Common myeloid progenitor, CD34-positive (primary cell): ENCODE measurements around the gene CDC42EP1.
A peak's percentile ranks its signal among the peaks of the same experiment; 100 is the strongest.

ENCODE experiments used
- CTCF ChIA-PET: fragments of 350-600 bp; sonication (Branson Sonifier 250); formaldehyde crosslinking; loops from one replicate; lab custom pipeline; 2021; ENCODE audit warnings: antibody characterized with exemption; lab: Charles Lee
- POLR2A ChIA-PET: fragments of 350-600 bp; sonication (Branson Sonifier 250); formaldehyde crosslinking; loops from one replicate; lab custom pipeline; 2021; ENCODE audit warnings: antibody characterized with exemption; lab: Charles Lee
- DNase-seq, 3 donors: peaks; one replicate each; pipeline versions ENCODE4 v3.0.0 to v3.0.0-alpha.2; 2013
- H3K27ac ChIP-seq, 2 experiments: 1 replicate in 1 of 2; 2 replicates in 1 of 2; pipeline ENCODE4 v1.7.0; 2013; ENCODE audit warnings: inconsistent platforms in 2 of 2, low read length in 2 of 2, mild to moderate bottlenecking in 2 of 2, low read depth in 1 of 2, moderate library complexity in 1 of 2; ENCODE audit not compliant: severe bottlenecking in 2 of 2, insufficient read depth in 1 of 2, poor library complexity in 1 of 2
- H3K27me3 ChIP-seq, 5 experiments: replicated peaks in 2 of 5; 1 replicate in 3 of 5; 2 replicates in 2 of 5; pipeline versions ENCODE4 v1.6.1 to v1.7.0; 2013; ENCODE audit warnings: low read length in 4 of 5, mild to moderate bottlenecking in 2 of 5, moderate library complexity in 2 of 5, inconsistent platforms in 1 of 5; ENCODE audit not compliant: insufficient read depth in 5 of 5, control insufficient read depth in 4 of 5
- H3K36me3 ChIP-seq, 4 experiments: 1 replicate in 2 of 4; 2 replicates in 2 of 4; pipeline versions ENCODE4 v1.6.1 to v1.7.0; 2013; ENCODE audit warnings: low read length in 3 of 4, control low read depth in 1 of 4, mild to moderate bottlenecking in 1 of 4; ENCODE audit not compliant: control insufficient read depth in 4 of 4, insufficient read depth in 4 of 4
- H3K4me1 ChIP-seq, 4 experiments: 1 replicate in 3 of 4; 2 replicates in 1 of 4; pipeline versions ENCODE4 v1.6.1 to v1.7.1; 2013; ENCODE audit warnings: low read length in 3 of 4, mild to moderate bottlenecking in 3 of 4, control low read depth in 1 of 4, inconsistent platforms in 1 of 4, moderate library complexity in 1 of 4; ENCODE audit not compliant: control insufficient read depth in 4 of 4, insufficient read depth in 4 of 4; ENCODE audit errors: control extremely low read depth in 1 of 4
- H3K4me3 ChIP-seq, 7 experiments: 1 replicate in 4 of 7; 2 replicates in 3 of 7; pipeline versions ENCODE4 v1.5.1 to v1.7.0; 2013; ENCODE audit warnings: mild to moderate bottlenecking in 7 of 7, low read length in 6 of 7, moderate library complexity in 6 of 7, inconsistent platforms in 2 of 7, low read depth in 2 of 7, control low read depth in 1 of 7; ENCODE audit not compliant: insufficient read depth in 4 of 7, control insufficient read depth in 1 of 7; ENCODE audit errors: extremely low read depth in 1 of 7
- H3K9me3 ChIP-seq, 5 experiments: 1 replicate in 4 of 5; 2 replicates in 1 of 5; pipeline versions ENCODE4 v1.6.1 to v1.7.1; 2013; ENCODE audit warnings: low read length in 4 of 5, mild to moderate bottlenecking in 2 of 5, inconsistent platforms in 1 of 5, low read depth in 1 of 5, moderate library complexity in 1 of 5; ENCODE audit not compliant: control insufficient read depth in 4 of 5, insufficient read depth in 2 of 5; ENCODE audit errors: control extremely low read depth in 1 of 5
- WGBS: methylation state at CpG from one replicate; pipeline ENCODE4 v1.1.5; 2013; ENCODE audit not compliant: insufficient coverage; 5-methylcytosine and 5-hydroxymethylcytosine counted together

CDC42EP1 gene

GRCh38 chr22:37575490-37576003 is 15.3 kb downstream of the CDC42EP1 start:
- Histone ChIP-seq H3K4me1 (peaks cover 2 to 20% (median 17%) of the 10 kb centered on the region in 4 experiments), H3K9me3 (no peaks in the 10 kb centered on the region), H3K27ac (no peak overlapping the region), H3K27me3 (no peaks in the 10 kb centered on the region), H3K36me3 (no peaks in the 10 kb centered on the region), H3K4me3 (no peak overlapping the region)
- no peak for DNase-seq
- CTCF ChIA-PET = interaction anchor here (0.9 to 22.0 kb wide), 7 partner anchors 11 to 31 kb away, joined by 3 to 515 read pairs (median 4); no protein-coding TSS in a partner anchor
- WGBS = 98% methylated on average over 9 of the region's 10 CpGs
- POLR2A ChIA-PET = interaction anchor here (1.2 kb wide), 1 partner anchor 26 kb away, joined by 3 read pairs; no protein-coding TSS in a partner anchor

GRCh38 chr22:37578002-37578401 is 17.7 kb downstream of the CDC42EP1 start:
- no peak for DNase-seq
- POLR2A ChIA-PET = no interaction called here
- H3K36me3 ChIP-seq = no peaks in the 10 kb centered on the region

GRCh38 chr22:37581504-37581903 is 21.2 kb downstream of the CDC42EP1 start:
- POLR2A ChIA-PET = no interaction called here

More at GRCh38 chr22:37578002-37578401, 17.7 kb downstream of the CDC42EP1 start:
- CTCF ChIA-PET = interaction anchor here (0.6 to 1.3 kb wide), 2 partner anchors 19 to 34 kb away, joined by 3 read pairs; no protein-coding TSS in a partner anchor
- H3K9me3 ChIP-seq = no peaks in the 10 kb centered on the region
- no peak overlapping the region for H3K27ac ChIP-seq
- H3K4me1 ChIP-seq = peaks cover 5 to 39% (median 30%) of the 10 kb centered on the region in 4 experiments
- peaks cover 0 to 3% (median 0%) of the 10 kb centered on the region in 5 experiments for H3K27me3 ChIP-seq
- 94% methylated on average over 4 of the region's 5 CpGs for WGBS
- no peak overlapping the region for H3K4me3 ChIP-seq

GRCh38 chr22:37582526-37582925 is 22.2 kb downstream of the CDC42EP1 start:
- POLR2A ChIA-PET = no interaction called here

More at GRCh38 chr22:37581504-37581903, 21.2 kb downstream of the CDC42EP1 start:
- Histone ChIP-seq H3K36me3 (no peaks in the 10 kb centered on the region), H3K27ac (no peak overlapping the region), H3K4me1 (peaks cover 5 to 28% (median 24%) of the 10 kb centered on the region in 4 experiments), H3K4me3 (no peak overlapping the region), H3K9me3 (no peaks in the 10 kb centered on the region), H3K27me3 (peaks cover 0 to 5% (median 0%) of the 10 kb centered on the region in 5 experiments)
- DNase-seq = peak in 1 of 3 donors; percentile 36
- 14% methylated on average over 4 of the region's 9 CpGs for WGBS
- CTCF ChIA-PET = interaction anchor here (1.0 to 4.8 kb wide), 6 partner anchors 8 to 25 kb away, joined by 3 to 24 read pairs (median 8); no protein-coding TSS in a partner anchor

GRCh38 chr22:37588546-37589215 is 28.4 kb downstream of the CDC42EP1 start:
- peaks cover 0 to 3% (median 0%) of the 10 kb centered on the region in 5 experiments for H3K27me3 ChIP-seq
- H3K9me3 ChIP-seq = no peaks in the 10 kb centered on the region
- H3K4me3 ChIP-seq = no peak overlapping the region
- H3K36me3 ChIP-seq = no peaks in the 10 kb centered on the region
- ChIA-PET CTCF (interaction anchor here (0.9 to 11.3 kb wide), 7 partner anchors 9 to 45 kb away, joined by 3 to 157 read pairs (median 8); partner anchors contain the start of gene LGALS2), POLR2A (no interaction called here)
- H3K4me1 ChIP-seq = peaks cover 0 to 7% (median 3%) of the 10 kb centered on the region in 4 experiments
- no peak for DNase-seq
- H3K27ac ChIP-seq = no peak overlapping the region
- 95% methylated on average over 8 of the region's 11 CpGs for WGBS

More at GRCh38 chr22:37582526-37582925, 22.2 kb downstream of the CDC42EP1 start:
- Histone ChIP-seq H3K4me1 (peaks cover 5 to 28% (median 24%) of the 10 kb centered on the region in 4 experiments), H3K27ac (no peak overlapping the region), H3K27me3 (peaks cover 0 to 5% (median 0%) of the 10 kb centered on the region in 5 experiments), H3K4me3 (no peak overlapping the region), H3K9me3 (no peaks in the 10 kb centered on the region), H3K36me3 (no peaks in the 10 kb centered on the region)
- no peak for DNase-seq
- CTCF ChIA-PET = interaction anchor here (1.1 to 4.8 kb wide), 5 partner anchors 9 to 24 kb away, joined by 3 to 24 read pairs (median 12); no protein-coding TSS in a partner anchor
- WGBS = 83% methylated on average over 4 of the region's 4 CpGs

GRCh38 chr22:37589636-37590035 is 29.4 kb downstream of the CDC42EP1 start:
- Histone ChIP-seq H3K36me3 (no peaks in the 10 kb centered on the region), H3K4me3 (no peak overlapping the region), H3K9me3 (no peaks in the 10 kb centered on the region), H3K27ac (no peak overlapping the region), H3K4me1 (peaks cover 0 to 7% (median 3%) of the 10 kb centered on the region in 4 experiments), H3K27me3 (peaks cover 0 to 3% (median 0%) of the 10 kb centered on the region in 5 experiments)
- WGBS = 56% methylated on average over 3 of the region's 5 CpGs
- ChIA-PET POLR2A (no interaction called here), CTCF (interaction anchor here (1.0 to 11.3 kb wide), 6 partner anchors 9 to 46 kb away, joined by 4 to 157 read pairs (median 18); partner anchors contain the start of gene LGALS2)
- DNase-seq = no peak
